ENCODE results near the gene NUPR2.
A peak's percentile ranks its signal among the peaks of the same experiment; 100 is the strongest.
"Not testable (repeated sequence)": the region's sequence is repeated elsewhere in the genome, so short reads cannot be mapped to it uniquely, and the experiment has no call there.

NUPR2 gene

GRCh38 chr7:56083150-56083785 is 32.9 kb downstream of the NUPR2 start:
- DNase-seq, result no peak

DNA sequence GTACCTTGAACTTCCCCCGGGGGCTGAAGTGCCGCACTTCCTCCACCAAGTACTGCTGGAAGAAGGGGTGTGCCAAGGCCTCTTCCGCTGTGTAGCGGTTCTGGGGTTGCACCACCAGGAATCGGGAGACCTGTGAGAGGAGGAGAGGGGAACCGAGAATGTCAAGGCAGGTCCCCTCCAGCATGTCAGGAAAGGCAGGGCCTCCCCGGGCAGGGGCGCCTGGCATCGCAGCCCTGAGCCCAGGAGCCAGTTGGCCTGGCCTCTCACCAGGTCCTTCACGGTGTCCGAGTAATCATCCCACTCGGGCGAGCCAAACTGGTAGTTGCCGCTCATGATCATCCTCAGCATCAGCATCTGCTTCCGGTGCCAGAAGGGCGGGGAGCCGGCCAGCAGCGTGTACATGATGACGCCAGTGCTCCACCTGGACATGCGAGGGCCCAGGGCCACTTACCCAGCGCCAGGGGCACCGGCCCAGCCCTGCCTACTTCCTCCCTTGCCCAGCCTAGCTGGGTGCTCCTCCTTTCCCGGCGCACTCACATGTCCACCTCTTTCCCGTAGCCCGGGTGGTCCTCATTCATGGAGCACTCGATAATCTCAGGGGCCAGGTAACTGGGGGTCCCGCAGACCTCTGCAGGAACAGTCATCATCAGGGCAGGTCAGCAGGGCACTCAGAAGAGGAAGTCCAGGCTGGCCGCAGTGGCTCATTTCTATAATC is 34.4 kb downstream of the NUPR2 start:
- no peak for DNase-seq

- not testable (repeated sequence) for DNase-seq
Observed at GRCh38 chr7:56080726-56081435, 35.3 kb downstream of the NUPR2 start.

DNA sequence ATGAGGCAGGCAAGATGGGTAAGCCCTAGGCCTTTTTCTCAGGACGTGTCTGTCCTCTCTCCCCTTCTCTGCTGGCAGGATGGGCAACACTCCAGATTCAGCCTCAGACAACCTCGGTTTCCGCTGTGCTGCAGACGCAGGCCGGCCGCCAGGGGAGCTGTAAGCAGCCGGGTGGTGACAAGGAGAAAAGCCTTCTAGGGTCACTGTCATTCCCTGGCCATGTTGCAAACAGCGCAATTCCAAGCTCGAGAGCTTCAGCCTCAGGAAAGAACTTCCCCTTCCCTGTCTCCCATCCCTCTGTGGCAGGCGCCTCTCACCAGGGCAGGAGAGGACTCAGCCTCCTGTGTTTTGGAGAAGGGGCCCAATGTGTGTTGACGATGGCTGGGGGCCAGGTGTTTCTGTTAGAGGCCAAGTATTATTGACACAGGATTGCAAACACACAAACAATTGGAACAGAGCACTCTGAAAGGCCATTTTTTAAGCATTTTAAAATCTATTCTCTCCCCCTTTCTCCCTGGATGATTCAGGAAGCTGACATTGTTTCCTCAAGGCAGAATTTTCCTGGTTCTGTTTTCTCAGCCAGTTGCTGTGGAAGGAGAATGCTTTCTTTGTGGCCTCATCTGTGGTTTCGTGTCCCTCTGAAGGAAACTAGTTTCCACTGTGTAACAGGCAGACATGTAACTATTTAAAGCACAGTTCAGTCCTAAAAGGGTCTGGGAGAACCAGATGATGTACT is 36.6 kb downstream of the NUPR2 start:
- no peak for DNase-seq

DNA sequence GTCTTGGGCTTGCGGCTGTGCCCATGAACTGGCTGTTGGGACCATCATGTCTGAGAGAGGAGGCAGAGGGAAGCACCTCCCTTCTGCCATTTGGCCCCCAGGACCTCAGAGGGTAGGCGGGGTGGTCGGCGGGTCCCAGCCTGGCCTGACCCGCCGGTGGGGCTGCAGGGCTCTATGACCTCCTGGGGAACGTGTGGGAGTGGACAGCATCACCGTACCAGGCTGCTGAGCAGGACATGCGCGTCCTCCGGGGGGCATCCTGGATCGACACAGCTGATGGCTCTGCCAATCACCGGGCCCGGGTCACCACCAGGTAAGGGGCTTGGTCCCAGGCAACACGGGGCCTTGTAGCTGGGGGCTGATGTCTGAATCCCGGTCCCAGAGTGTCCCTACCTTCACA is 38.0 kb downstream of the NUPR2 start:
- DNase-seq, result no peak

- no peak for DNase-seq
Observed at GRCh38 chr7:56077681-56078080, 38.5 kb downstream of the NUPR2 start.

DNA sequence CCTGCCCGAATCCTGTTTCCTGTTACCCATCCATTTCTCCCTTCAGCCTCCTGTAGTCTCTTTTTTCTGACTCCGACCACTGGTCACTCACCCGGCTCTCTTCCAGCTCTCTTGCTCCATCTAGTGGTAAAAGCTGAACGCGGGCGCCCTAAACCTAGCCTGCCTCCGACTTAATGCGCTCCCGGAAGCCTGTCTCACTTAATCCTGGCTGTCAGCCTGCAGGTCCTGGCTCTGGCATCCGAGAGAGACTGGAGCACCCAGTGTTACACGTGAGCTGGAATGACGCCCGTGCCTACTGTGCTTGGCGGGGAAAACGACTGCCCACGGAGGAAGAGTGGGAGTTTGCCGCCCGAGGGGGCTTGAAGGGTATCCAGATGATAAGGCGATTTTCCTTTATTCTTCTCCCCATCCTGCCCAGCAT is 41.8 kb downstream of the NUPR2 start:
- DNase-seq, result peak; percentile 44 to 51

GRCh38 chr7:56066376-56066775 is 49.8 kb downstream of the NUPR2 start:
- DNase-seq, result not testable (repeated sequence)
